H1 (cell line): Measurements from ENCODE around the gene THADA. TPM values are rescaled to one million over a fixed set of nuclear protein-coding genes. Genes with fewer than 3 reads are reported as not detected.

Experiments
- CTCF ChIA-PET: fragments of 300-600 bp; sonication (Branson Sonifier 250); formaldehyde crosslinking; loops from one replicate; lab custom pipeline; 2021; ENCODE audit not compliant: partially characterized antibody; lab: Charles Lee
- POLR2A ChIA-PET: fragments of 300-600 bp; sonication (Branson Sonifier 250); formaldehyde crosslinking; loops from one replicate; lab custom pipeline; 2021; ENCODE audit warnings: inconsistent platforms; ENCODE audit not compliant: partially characterized antibody; lab: Charles Lee
- DNase-seq, 2 experiments: peaks; one replicate each; pipeline versions ENCODE4 v3.0.0 to v3.0.0-alpha.2; 2010 to 2022; ENCODE audit warnings: low spot score in 2 of 2, low read depth in 1 of 2, mixed read lengths in 1 of 2
- FAIRE-seq: peaks from 2 replicates; lab custom pipeline; 2011; peaks lifted over from hg19 to GRCh38; lab: Jason Lieb, UNC
- H2AFZ ChIP-seq: 2 replicates; pipeline ENCODE4 v1.8.1; 2012; ENCODE audit warnings: low read length, inconsistent platforms
- H2AK5ac ChIP-seq: 2 replicates; pipeline ENCODE4 v1.6.1; 2013; ENCODE audit warnings: low read depth, low read length
- H2BK120ac ChIP-seq: replicated peaks from 2 replicates; pipeline ENCODE3; 2013; ENCODE audit warnings: low read depth, low read length, inconsistent platforms
- H2BK12ac ChIP-seq: 2 replicates; pipeline ENCODE4 v1.6.1; 2013; ENCODE audit warnings: low read depth, low read length
- H2BK15ac ChIP-seq: 2 replicates; pipeline ENCODE4 v1.6.1; 2013; ENCODE audit warnings: low read length
- H2BK20ac ChIP-seq: 2 replicates; pipeline ENCODE4 v1.6.1; 2013; ENCODE audit warnings: low read length
- H2BK5ac ChIP-seq: 2 replicates; pipeline ENCODE4 v1.6.1; 2013; ENCODE audit warnings: low read depth, low read length
- H3K14ac ChIP-seq: 2 replicates; pipeline ENCODE4 v1.6.1; 2013; ENCODE audit warnings: inconsistent platforms; ENCODE audit not compliant: insufficient read length
- H3K18ac ChIP-seq: 2 replicates; pipeline ENCODE4 v1.6.1; 2013; ENCODE audit warnings: low read length; ENCODE audit errors: extremely low read depth
- H3K23ac ChIP-seq: 2 replicates; pipeline ENCODE4 v1.6.1; 2013; ENCODE audit warnings: inconsistent platforms; ENCODE audit not compliant: insufficient read length
- H3K23me2 ChIP-seq: 2 replicates; pipeline ENCODE4 v1.6.1; 2013; ENCODE audit warnings: low read depth, low read length
- H3K27ac ChIP-seq: 2 replicates; pipeline ENCODE4 v1.6.1; 2011; ENCODE audit warnings: low read depth, low read length, inconsistent platforms
- H3K27me3 ChIP-seq, 4 experiments: replicated peaks in 1 of 4; 1 replicate in 1 of 4; 2 replicates in 3 of 4; pipeline versions ENCODE4 v1.6.1 to v1.8.1; 2011 to 2013; ENCODE audit warnings: low read length in 3 of 4, mild to moderate bottlenecking in 3 of 4, inconsistent platforms in 2 of 4, mixed read lengths in 2 of 4, moderate library complexity in 1 of 4; ENCODE audit not compliant: control insufficient read depth in 3 of 4, insufficient read depth in 3 of 4; ENCODE audit errors: extremely low read depth in 1 of 4
- H3K36me3 ChIP-seq, 4 experiments: 2 replicates each; pipeline versions ENCODE4 v1.6.1 to v1.8.1; 2011 to 2013; ENCODE audit warnings: mild to moderate bottlenecking in 4 of 4, low read length in 3 of 4, moderate library complexity in 2 of 4, control low read depth in 1 of 4, inconsistent platforms in 1 of 4; ENCODE audit not compliant: insufficient read depth in 4 of 4, control insufficient read depth in 2 of 4
- H3K4ac ChIP-seq: replicated peaks from 2 replicates; pipeline ENCODE3; 2013; ENCODE audit warnings: low read length, low read depth, mixed read lengths, inconsistent platforms; ENCODE audit not compliant: insufficient read length
- H3K4me1 ChIP-seq, 4 experiments: replicated peaks in 1 of 4; 1 replicate in 1 of 4; 2 replicates in 3 of 4; pipeline versions ENCODE4 v1.6.1 to v1.8.1; 2011 to 2013; ENCODE audit warnings: low read length in 3 of 4, inconsistent platforms in 2 of 4, mixed read lengths in 1 of 4; ENCODE audit not compliant: insufficient read depth in 4 of 4, control insufficient read depth in 3 of 4
- H3K4me2 ChIP-seq, 2 experiments: 2 replicates each; pipeline versions ENCODE4 v1.6.1 to v1.8.1; 2011 to 2013; ENCODE audit warnings: low read depth in 2 of 2, low read length in 2 of 2, control low read depth in 1 of 2, inconsistent platforms in 1 of 2, mild to moderate bottlenecking in 1 of 2; ENCODE audit not compliant: insufficient read depth in 1 of 2
- H3K4me3 ChIP-seq, 4 experiments: fragments of 200-600, 300-600 bp in 1 of 4; sonication (generic), shearing (Covaris generic), sonication (Bioruptor Twin) in 1 of 4; 2 replicates each; pipeline versions ENCODE4 v1.5.1 to v1.8.1; 2011 to 2016; ENCODE audit warnings: low read length in 4 of 4, low read depth in 3 of 4, control low read depth in 2 of 4, inconsistent platforms in 2 of 4, mild to moderate bottlenecking in 2 of 4, mixed read lengths in 1 of 4, moderate library complexity in 1 of 4; ENCODE audit not compliant: insufficient read depth in 2 of 4; ENCODE audit errors: extremely low read depth in 1 of 4
- H3K56ac ChIP-seq: replicated peaks from 2 replicates; pipeline ENCODE3; 2013; ENCODE audit warnings: low read depth, mild to moderate bottlenecking, mixed read lengths, low read length, inconsistent platforms; ENCODE audit not compliant: insufficient read length
- H3K79me1 ChIP-seq: 2 replicates; pipeline ENCODE4 v1.6.1; 2013; ENCODE audit warnings: low read depth, low read length, control low read depth
- H3K79me2 ChIP-seq, 2 experiments: 2 replicates each; pipeline versions ENCODE4 v1.6.1 to v1.8.1; 2012 to 2013; ENCODE audit warnings: low read length in 2 of 2, mild to moderate bottlenecking in 2 of 2, inconsistent platforms in 1 of 2; ENCODE audit not compliant: insufficient read depth in 2 of 2, control insufficient read depth in 1 of 2
- H3K9ac ChIP-seq, 4 experiments: replicated peaks in 1 of 4; 1 replicate in 1 of 4; 2 replicates in 3 of 4; pipeline versions ENCODE4 v1.6.1 to v1.8.1; 2011 to 2013; ENCODE audit warnings: low read depth in 3 of 4, low read length in 3 of 4, control low read depth in 2 of 4, mild to moderate bottlenecking in 2 of 4, moderate library complexity in 2 of 4, inconsistent platforms in 1 of 4; ENCODE audit errors: extremely low read depth in 1 of 4
- H3K9me3 ChIP-seq, 2 experiments: 2 replicates each; pipeline versions ENCODE4 v1.6.1 to v1.8.1; 2012 to 2013; ENCODE audit warnings: mild to moderate bottlenecking in 2 of 2, moderate library complexity in 2 of 2, control low read depth in 1 of 2, inconsistent platforms in 1 of 2, low read depth in 1 of 2, low read length in 1 of 2, mixed read lengths in 1 of 2; ENCODE audit not compliant: insufficient read depth in 2 of 2
- H4K20me1 ChIP-seq, 2 experiments: replicated peaks in 1 of 2; 2 replicates each; pipeline versions ENCODE3 to v1.8.1; 2011 to 2013; ENCODE audit warnings: inconsistent platforms in 2 of 2, low read length in 2 of 2, mild to moderate bottlenecking in 1 of 2; ENCODE audit not compliant: insufficient read depth in 2 of 2, control insufficient read depth in 1 of 2
- H4K5ac ChIP-seq: 2 replicates; pipeline ENCODE4 v1.6.1; 2013; ENCODE audit warnings: low read length, low read depth, mixed read lengths, inconsistent platforms; ENCODE audit not compliant: insufficient read length
- H4K8ac ChIP-seq: 2 replicates; pipeline ENCODE4 v1.8.0; 2013; ENCODE audit warnings: mild to moderate bottlenecking, moderate library complexity, low read length, inconsistent platforms; ENCODE audit not compliant: insufficient read depth; ENCODE audit errors: extremely low read depth
- H4K91ac ChIP-seq: replicated peaks from 2 replicates; pipeline ENCODE3; 2013; ENCODE audit warnings: low read length, mixed read lengths, inconsistent platforms; ENCODE audit not compliant: insufficient read length
- CBX5 ChIP-seq: fragments of 300-800, 300-1000 bp; sonication (generic); IDR thresholded peaks from 2 replicates; pipeline ENCODE4 v1.7.1; 2016; ENCODE audit warnings: antibody characterized with exemption, low read length, low read depth
- KDM1A ChIP-seq: fragments of 200-600, 300-600 bp; sonication (generic); IDR thresholded peaks from 2 replicates; pipeline ENCODE4 v1.7.1; 2016; ENCODE audit warnings: mild to moderate bottlenecking, low read length, borderline replicate concordance
- KDM4A ChIP-seq: IDR thresholded peaks from one replicate; pipeline ENCODE4 v1.7.1; 2012; ENCODE audit warnings: low read depth, mild to moderate bottlenecking, moderate library complexity, low read length, inconsistent platforms; ENCODE audit not compliant: severe bottlenecking
- POLR2A ChIP-seq, 2 experiments: IDR thresholded peaks; 1 replicate in 1 of 2; 2 replicates in 1 of 2; pipeline ENCODE4 v1.6.1; 2011; ENCODE audit warnings: low read depth in 2 of 2, low read length in 2 of 2, mild to moderate bottlenecking in 2 of 2; ENCODE audit errors: control extremely low read depth in 1 of 2
- POLR2AphosphoS5 ChIP-seq: IDR thresholded peaks from 2 replicates; pipeline ENCODE4 v1.6.1; 2011; ENCODE audit warnings: low read depth, low read length
- RAD21 ChIP-seq, 2 experiments: IDR thresholded peaks in 1 of 2; conservative IDR thresholded peaks in 1 of 2; 2 replicates each; pipeline ENCODE4 v1.6.1; 2011; ENCODE audit warnings: low read depth in 2 of 2, low read length in 2 of 2, improper control_type of control experiment in 1 of 2, inconsistent platforms in 1 of 2, mild to moderate bottlenecking in 1 of 2, moderate library complexity in 1 of 2
- SAP30 ChIP-seq: fragments of 300-600 bp; sonication (generic); IDR thresholded peaks from 2 replicates; pipeline ENCODE4 v1.7.1; 2012; ENCODE audit warnings: low read length, moderate library complexity, mild to moderate bottlenecking, inconsistent platforms; ENCODE audit not compliant: insufficient read depth, insufficient replicate concordance
- SIN3A ChIP-seq, 2 experiments: IDR thresholded peaks in 1 of 2; conservative IDR thresholded peaks in 1 of 2; 2 replicates each; pipeline ENCODE4 v1.6.1; 2011 to 2012; ENCODE audit warnings: low read length in 2 of 2, improper control_type of control experiment in 1 of 2, low read depth in 1 of 2, mild to moderate bottlenecking in 1 of 2
- SUZ12 ChIP-seq: fragments of 200-600 bp; sonication (generic); IDR thresholded peaks from 2 replicates; pipeline ENCODE4 v1.6.1; 2012; ENCODE audit warnings: mild to moderate bottlenecking, inconsistent platforms, low read length, moderate library complexity, mixed read lengths
- TAF7 ChIP-seq: optimal IDR thresholded peaks from 2 replicates; pipeline ENCODE3; 2011; ENCODE audit warnings: low read depth, mild to moderate bottlenecking, inconsistent platforms, low read length, moderate library complexity, borderline replicate concordance
- WGBS, 2 experiments: shearing (Covaris generic) in 1 of 2; methylation state at CpG; one replicate each; pipeline versions ENCODE4 v1.1.6 to v1.1.7; 2013 to 2015; ENCODE audit warnings: low lambda C conversion rate in 2 of 2, mixed read lengths in 2 of 2, inconsistent platforms in 1 of 2, low coverage in 1 of 2, missing lambda C conversion rate in 1 of 2; ENCODE audit not compliant: insufficient replicate concordance in 2 of 2, insufficient coverage in 1 of 2, insufficient read length in 1 of 2; ENCODE audit errors: extremely low coverage in 1 of 2, missing lambda C conversion rate in 1 of 2; 5-methylcytosine and 5-hydroxymethylcytosine counted together
- polyA plus RNA-seq, 7 experiments: library from polyadenylated mRNA; depleted of rRNA in 3 of 7; stranded (reverse) in 5 of 7; unstranded in 2 of 7; fragments of >200 nt in 5 of 7; fragments of 200-250 nt in 2 of 7; gene quantifications; 1 replicate in 5 of 7; 2 replicates in 1 of 7; 4 replicates in 1 of 7; pipeline versions ENCODE4 v1.2.1 to v1.2.3, GENCODE V29; 2011 to 2013; ENCODE audit warnings: missing spikeins in 2 of 7, mixed read lengths in 2 of 7
- total RNA-seq: library from RNA; stranded (reverse); fragmentation: NEBNext Ultra II Directional; extraction: Animal tissue kit (Norgen Biotek cat#: 25700); gene quantifications from 2 replicates; pipeline ENCODE4 v1.2.1, GENCODE V29; 2021
- TF ChIP-seq, protein P1 (sequence below): IDR thresholded peaks from 2 replicates; pipeline ENCODE4 v1.6.1; 2012; ENCODE audit warnings: low read length, inconsistent platforms

The THADA gene
- total and polyA plus RNA-seq, 2 of the 8 experiments (the other 6 are each of a cell fraction or from before 2014, with no cell fraction given): 22.4 to 26.8 TPM

DNA sequence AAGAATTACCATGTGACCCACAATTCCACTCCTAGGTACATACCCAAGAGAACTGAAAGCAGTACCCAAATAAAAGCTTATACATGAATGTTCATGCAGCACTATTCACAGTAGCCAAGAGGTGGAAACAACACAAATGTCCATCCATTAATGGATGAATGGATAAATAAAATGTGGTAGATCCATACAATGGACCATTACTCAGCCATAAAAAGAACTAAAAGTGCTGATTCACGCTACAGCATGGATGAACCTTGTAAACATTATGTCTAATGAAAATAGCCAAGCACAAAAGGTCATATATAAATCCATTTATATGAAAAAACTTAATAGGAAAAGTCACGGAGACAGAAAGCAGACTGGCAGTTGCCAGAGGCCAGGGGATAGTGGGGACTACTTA is 345.8 kb downstream of the THADA start:
- no peak overlapping the region for H4K8ac ChIP-seq
- H4K91ac ChIP-seq: no peak overlapping the region
- peaks cover 0 to 8% (median 0%) of the 10 kb centered on the region in 4 experiments; a peak in 3 of 7 replicates for H3K4me1 ChIP-seq
- H3K9me3 ChIP-seq: no peaks in the 10 kb centered on the region
- H2BK15ac ChIP-seq: no peak overlapping the region
- no peak overlapping the region for H2BK5ac ChIP-seq
- no peak overlapping the region for H2AFZ ChIP-seq
- no peak overlapping the region for H3K23ac ChIP-seq
- H2BK12ac ChIP-seq: no peak overlapping the region
- H3K18ac ChIP-seq: no peak overlapping the region
- H2BK120ac ChIP-seq: no peak overlapping the region
- H3K4me2 ChIP-seq: no peak overlapping the region
- POLR2A ChIA-PET: no interaction called here
- CTCF ChIA-PET: interaction anchor here (1.2 to 2.2 kb wide), 7 partner anchors 10 to 421 kb away, joined by 3 to 14 read pairs (median 5); no protein-coding TSS in a partner anchor
- no peak overlapping the region for H3K14ac ChIP-seq
- no peaks in the 10 kb centered on the region for H4K20me1 ChIP-seq
- H3K23me2 ChIP-seq: no peaks in the 10 kb centered on the region; the same call in 1 of the 2 replicates
- H3K4me3 ChIP-seq: no peak overlapping the region
- H3K4ac ChIP-seq: no peak overlapping the region
- no peak for DNase-seq
- no peaks in the 10 kb centered on the region for H3K36me3 ChIP-seq
- no peak overlapping the region for H2BK20ac ChIP-seq
- no peak overlapping the region for H3K27ac ChIP-seq
- H3K27me3 ChIP-seq: no peaks in the 10 kb centered on the region
- no peak overlapping the region for H3K56ac ChIP-seq
- H3K9ac ChIP-seq: no peak overlapping the region
- H3K79me1 ChIP-seq: no peaks in the 10 kb centered on the region
- no peak overlapping the region for H4K5ac ChIP-seq
- H3K79me2 ChIP-seq: no peaks in the 10 kb centered on the region
- no peak overlapping the region for H2AK5ac ChIP-seq
- 95% methylated on average over 2 of the region's 2 CpGs; no CpG with 5 or more reads in 1 of the 2 experiments for WGBS, 2 experiments
- no peak for FAIRE-seq
- no peak for TF ChIP-seq SUZ12
- TF ChIP-seq KDM4A: no peak
- TF ChIP-seq, protein P1, sequence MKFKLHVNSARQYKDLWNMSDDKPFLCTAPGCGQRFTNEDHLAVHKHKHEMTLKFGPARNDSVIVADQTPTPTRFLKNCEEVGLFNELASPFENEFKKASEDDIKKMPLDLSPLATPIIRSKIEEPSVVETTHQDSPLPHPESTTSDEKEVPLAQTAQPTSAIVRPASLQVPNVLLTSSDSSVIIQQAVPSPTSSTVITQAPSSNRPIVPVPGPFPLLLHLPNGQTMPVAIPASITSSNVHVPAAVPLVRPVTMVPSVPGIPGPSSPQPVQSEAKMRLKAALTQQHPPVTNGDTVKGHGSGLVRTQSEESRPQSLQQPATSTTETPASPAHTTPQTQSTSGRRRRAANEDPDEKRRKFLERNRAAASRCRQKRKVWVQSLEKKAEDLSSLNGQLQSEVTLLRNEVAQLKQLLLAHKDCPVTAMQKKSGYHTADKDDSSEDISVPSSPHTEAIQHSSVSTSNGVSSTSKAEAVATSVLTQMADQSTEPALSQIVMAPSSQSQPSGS: no peak
- TF ChIP-seq RAD21 (IDR thresholded peaks at IDR 0.05 in 1 of 2, conservative IDR thresholded peaks at IDR 0.05 in 1 of 2; ENCODE audit: low read depth in 2 of 2, low read length in 2 of 2): no peak
- no peak for TF ChIP-seq KDM1A
- TF ChIP-seq POLR2A (IDR thresholded peaks at IDR 0.05; ENCODE audit: control extremely low read depth in 1 of 2, low read depth in 2 of 2, low read length in 2 of 2): no peak
- no peak for TF ChIP-seq CBX5
- TF ChIP-seq SIN3A (conservative IDR thresholded peaks at IDR 0.05 in 1 of 2, IDR thresholded peaks at IDR 0.05 in 1 of 2; ENCODE audit: low read depth in 1 of 2, low read length in 2 of 2): no peak
- no peak for TF ChIP-seq POLR2AphosphoS5
- no peak for TF ChIP-seq TAF7
- TF ChIP-seq SAP30: no peak
